Coronary artery (tissue), 2 donors: Measurements from ENCODE around the gene ALG8.

Experiments used
- DNase-seq: peaks from one replicate; pipeline ENCODE4 v3.0.0-alpha.2; 2017; ENCODE audit warnings: low spot score
- H3K27ac ChIP-seq, 2 donors: fragments of 200-600 bp; sonication (generic); one replicate each; pipeline ENCODE4 v1.5.1; 2016 to 2019
- H3K4me3 ChIP-seq: fragments of 200-600 bp; sonication (generic); 2 replicates; pipeline ENCODE4 v1.5.1; 2016; ENCODE audit warnings: mild to moderate bottlenecking, moderate library complexity
- TF ChIP-seq, protein P1 (sequence below): fragments of 200-600 bp; sonication (generic); IDR thresholded peaks from one replicate; pipeline ENCODE4 v1.5.1; 2019; ENCODE audit warnings: antibody characterized with exemption

Gene ALG8

DNA sequence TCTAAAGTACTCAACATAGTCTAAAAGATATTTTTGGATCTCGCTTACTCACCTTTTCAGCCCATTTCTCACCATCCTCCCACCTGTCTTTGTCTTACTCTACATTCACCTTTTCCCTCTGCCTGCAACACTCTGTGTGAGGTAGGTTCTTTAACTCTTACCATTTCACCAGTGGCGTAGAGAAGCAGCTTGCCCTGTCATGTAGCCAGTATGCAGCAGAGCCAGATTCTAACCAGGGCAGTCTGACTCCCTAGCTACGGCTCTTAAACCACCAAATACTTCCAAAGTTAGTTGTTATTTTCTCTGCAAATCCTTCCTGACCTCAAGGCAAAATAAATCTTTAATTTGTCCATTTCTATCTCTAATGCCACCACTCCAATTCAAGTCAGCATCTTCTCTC lies 7.5 kb downstream of the ALG8 start:
- no peak overlapping the region for H3K27ac ChIP-seq
- no peak for DNase-seq
- H3K4me3 ChIP-seq: no peak overlapping the region
- TF ChIP-seq, protein P1, sequence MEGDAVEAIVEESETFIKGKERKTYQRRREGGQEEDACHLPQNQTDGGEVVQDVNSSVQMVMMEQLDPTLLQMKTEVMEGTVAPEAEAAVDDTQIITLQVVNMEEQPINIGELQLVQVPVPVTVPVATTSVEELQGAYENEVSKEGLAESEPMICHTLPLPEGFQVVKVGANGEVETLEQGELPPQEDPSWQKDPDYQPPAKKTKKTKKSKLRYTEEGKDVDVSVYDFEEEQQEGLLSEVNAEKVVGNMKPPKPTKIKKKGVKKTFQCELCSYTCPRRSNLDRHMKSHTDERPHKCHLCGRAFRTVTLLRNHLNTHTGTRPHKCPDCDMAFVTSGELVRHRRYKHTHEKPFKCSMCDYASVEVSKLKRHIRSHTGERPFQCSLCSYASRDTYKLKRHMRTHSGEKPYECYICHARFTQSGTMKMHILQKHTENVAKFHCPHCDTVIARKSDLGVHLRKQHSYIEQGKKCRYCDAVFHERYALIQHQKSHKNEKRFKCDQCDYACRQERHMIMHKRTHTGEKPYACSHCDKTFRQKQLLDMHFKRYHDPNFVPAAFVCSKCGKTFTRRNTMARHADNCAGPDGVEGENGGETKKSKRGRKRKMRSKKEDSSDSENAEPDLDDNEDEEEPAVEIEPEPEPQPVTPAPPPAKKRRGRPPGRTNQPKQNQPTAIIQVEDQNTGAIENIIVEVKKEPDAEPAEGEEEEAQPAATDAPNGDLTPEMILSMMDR: no peak

DNA sequence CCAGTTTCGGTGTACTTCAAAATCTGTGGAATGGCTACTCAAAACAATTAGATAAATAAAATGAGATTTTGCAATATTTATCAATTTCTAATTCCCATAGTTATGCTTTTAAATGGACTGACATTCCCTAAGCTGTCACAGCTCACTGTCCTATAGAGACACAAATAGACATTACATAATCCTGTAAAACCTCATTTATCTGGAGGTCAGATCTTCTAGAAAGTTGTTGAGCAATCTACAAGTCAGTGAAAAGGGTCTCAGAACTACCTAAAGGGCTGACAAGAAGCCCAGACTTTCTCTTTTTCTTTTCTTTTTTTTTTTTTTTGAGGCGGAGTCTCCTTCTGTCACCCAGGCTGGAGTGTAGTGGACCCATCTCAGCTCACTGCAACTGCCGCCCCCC lies 12.0 kb downstream of the ALG8 start:
- no peak overlapping the region for H3K27ac ChIP-seq
- no peak for DNase-seq
- TF ChIP-seq, protein P1: no peak
- H3K4me3 ChIP-seq: no peak overlapping the region

DNA sequence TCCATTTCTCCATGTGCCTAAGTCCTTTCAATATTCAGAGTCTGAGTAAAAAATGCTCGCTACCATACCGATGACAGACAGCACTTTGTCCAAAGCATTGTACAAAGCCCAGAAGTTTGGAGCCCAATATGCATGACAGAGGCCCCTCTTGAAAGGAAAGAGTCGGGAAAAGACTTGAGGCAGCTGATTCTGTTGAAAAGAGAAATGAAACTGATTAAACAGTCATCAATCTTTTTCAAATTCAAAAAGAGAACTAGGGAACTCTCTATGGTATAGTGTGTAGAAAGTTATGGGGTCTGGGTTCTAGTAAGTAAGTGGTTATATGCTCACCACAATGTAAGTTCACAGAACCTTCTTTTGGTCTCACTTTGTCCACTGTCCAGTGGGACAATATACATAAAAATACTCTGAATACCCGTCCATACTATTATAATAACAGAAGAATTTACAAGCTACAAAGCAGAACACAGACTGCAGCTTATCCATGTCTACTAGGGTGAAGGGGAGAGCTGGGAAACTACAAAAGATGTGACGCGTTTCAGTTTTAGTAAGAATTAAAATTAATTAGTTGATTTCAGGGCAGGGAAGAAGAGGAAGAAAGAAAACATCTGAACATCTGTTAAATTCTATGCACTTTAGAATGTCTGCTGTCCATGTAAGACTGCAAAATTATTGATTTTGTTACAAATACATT lies 26.7 kb downstream of the ALG8 start:
- TF ChIP-seq, protein P1: no peak
- Histone ChIP-seq H3K27ac (no peak overlapping the region), H3K4me3 (no peak overlapping the region)
- no peak for DNase-seq

DNA sequence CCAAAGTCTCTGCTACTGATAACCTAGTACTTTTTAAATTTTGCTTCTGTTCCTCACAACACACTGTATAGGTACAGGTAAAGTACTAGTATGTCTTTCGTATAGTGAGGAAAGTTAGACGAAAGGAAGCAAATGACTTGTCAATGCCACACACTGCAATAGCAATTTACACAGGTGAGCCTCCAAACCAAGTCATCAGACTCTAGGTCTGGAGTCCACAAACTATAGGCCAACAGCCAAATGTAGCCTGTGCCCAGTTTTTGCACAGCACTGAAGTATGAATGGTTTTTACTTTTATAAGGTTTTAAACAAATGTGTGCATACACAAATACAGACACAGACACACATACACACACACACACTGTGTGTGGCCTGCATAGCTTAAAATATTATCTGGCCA lies 28.1 kb downstream of the ALG8 start:
- H3K4me3 ChIP-seq: no peak overlapping the region
- TF ChIP-seq, protein P1: no peak
- DNase-seq: no peak
- H3K27ac ChIP-seq: no peak overlapping the region

DNA sequence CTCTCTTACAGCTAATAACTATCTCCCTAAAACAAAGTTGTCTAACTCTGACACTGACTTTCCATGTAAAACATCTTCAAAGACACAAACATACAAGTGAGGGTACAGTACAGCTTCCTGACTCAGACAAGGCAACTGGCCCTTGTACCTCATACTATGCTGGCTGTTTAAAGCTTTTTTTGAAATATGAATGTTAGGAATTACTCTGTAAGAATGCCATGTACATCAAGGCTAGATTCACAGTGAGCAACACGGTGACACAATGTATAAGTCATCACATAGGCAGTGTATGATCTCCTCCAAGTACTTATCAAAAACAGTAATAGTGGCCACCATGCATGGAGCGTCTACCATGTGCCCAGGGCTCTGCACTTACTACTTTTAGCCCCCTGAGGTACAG lies 28.6 kb downstream of the ALG8 start:
- TF ChIP-seq, protein P1: no peak

DNA sequence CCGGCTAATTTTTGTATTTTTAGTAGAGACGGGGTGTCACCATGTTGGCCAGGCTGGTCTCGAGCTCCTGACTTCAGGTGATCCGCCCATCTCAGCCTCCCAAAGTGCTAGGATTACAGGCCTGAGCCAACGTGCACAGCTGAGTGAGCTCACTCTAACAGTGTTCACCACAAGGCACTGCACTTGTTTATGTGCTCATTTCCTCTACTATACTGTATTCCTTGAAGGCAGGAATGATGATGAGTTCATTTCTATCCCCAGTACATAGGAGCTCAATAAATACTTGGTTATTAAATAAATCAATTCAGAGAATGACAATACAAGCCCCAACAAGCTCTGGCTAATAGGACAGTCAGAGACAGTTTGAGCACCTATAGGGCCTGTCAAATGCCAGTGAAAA lies 29.1 kb downstream of the ALG8 start:
- TF ChIP-seq, protein P1: no peak
- Histone ChIP-seq H3K27ac (no peak overlapping the region), H3K4me3 (no peak overlapping the region)
- DNase-seq: no peak

More for the DNA sequence above, 28.6 kb downstream of the ALG8 start:
- no peak for DNase-seq
- no peak overlapping the region for H3K4me3 ChIP-seq
- no peak overlapping the region for H3K27ac ChIP-seq
